HUES64 (cell line): Measurements from ENCODE around the gene MPPED1.

Experiments used
- H3K27ac ChIP-seq: 2 replicates; pipeline ENCODE4 v1.7.0; 2013; ENCODE audit warnings: low read depth, low read length, inconsistent platforms
- H3K27me3 ChIP-seq: 2 replicates; pipeline ENCODE4 v1.6.1; 2013; ENCODE audit warnings: mild to moderate bottlenecking, low read length; ENCODE audit not compliant: insufficient read depth
- H3K36me3 ChIP-seq: 2 replicates; pipeline ENCODE4 v1.6.1; 2013; ENCODE audit warnings: mild to moderate bottlenecking, low read length; ENCODE audit not compliant: insufficient read depth
- H3K4me1 ChIP-seq: 2 replicates; pipeline ENCODE4 v1.6.1; 2013; ENCODE audit warnings: mild to moderate bottlenecking, low read length, moderate library complexity; ENCODE audit not compliant: insufficient read depth
- H3K4me3 ChIP-seq: 2 replicates; pipeline ENCODE4 v1.5.1; 2013; ENCODE audit warnings: mild to moderate bottlenecking, low read length, moderate library complexity
- H3K9ac ChIP-seq: 2 replicates; pipeline ENCODE4 v1.6.1; 2013; ENCODE audit warnings: mild to moderate bottlenecking, low read depth, low read length
- H3K9me3 ChIP-seq: 2 replicates; pipeline ENCODE4 v1.6.1; 2013; ENCODE audit warnings: low read depth, low read length; ENCODE audit not compliant: insufficient read depth
- WGBS: fragments of 150-250, 120-280 bp; methylation state at CpG from one replicate; pipeline ENCODE4 v1.1.7; 2013; ENCODE audit warnings: missing lambda C conversion rate; 5-methylcytosine and 5-hydroxymethylcytosine counted together

The MPPED1 gene

DNA sequence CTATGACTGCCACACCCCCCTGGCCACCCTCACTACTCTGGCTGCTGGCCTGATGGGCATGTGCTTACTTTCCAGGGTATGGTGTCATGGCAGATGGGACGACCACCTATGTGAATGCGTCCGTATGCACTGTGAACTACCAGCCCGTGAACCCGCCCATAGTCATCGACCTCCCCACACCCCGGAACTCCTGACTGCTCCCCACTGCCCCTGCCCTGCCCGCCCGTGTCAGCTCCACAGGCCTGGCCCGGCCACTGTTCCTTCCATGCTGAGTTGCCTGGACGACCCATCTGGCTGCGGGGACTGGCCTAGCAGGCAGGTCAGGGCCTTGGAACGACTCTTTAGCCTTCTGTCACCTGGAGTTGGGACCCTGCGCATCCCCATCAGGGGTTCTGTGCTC lies 93.6 kb downstream of the MPPED1 start:
- 96% methylated on average over 14 of the region's 14 CpGs for WGBS

DNA sequence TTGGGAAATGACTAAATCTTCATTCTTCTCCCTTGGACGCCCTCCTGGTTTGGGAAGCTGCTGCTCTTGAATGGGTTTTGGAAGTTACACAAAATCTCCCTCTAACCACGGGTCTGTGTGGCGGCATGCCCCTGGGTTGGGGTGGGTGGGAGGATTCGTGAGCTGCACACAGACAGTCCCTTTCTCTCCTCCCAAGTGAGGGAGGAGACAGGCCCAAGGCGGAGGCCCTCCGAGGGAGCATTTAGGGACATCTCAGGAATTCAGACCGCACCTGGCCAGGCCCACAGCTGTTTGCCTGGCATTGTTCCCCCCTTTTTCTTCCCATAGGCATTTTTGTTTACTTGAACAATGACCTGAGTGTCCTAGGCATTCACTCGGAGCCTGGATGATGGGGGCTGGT lies 94.1 kb downstream of the MPPED1 start:
- H3K27ac ChIP-seq = no peak overlapping the region
- no peak overlapping the region for H3K9ac ChIP-seq
- no peaks in the 10 kb centered on the region for H3K9me3 ChIP-seq
- no peaks in the 10 kb centered on the region for H3K36me3 ChIP-seq
- no peak overlapping the region for H3K4me3 ChIP-seq
- WGBS = 78% methylated on average over 6 of the region's 8 CpGs
- no peaks in the 10 kb centered on the region for H3K4me1 ChIP-seq
- H3K27me3 ChIP-seq = no peaks in the 10 kb centered on the region

More for the DNA sequence above, 93.6 kb downstream of the MPPED1 start:
- H3K4me3 ChIP-seq = no peak overlapping the region
- H3K27me3 ChIP-seq = no peaks in the 10 kb centered on the region
- no peaks in the 10 kb centered on the region for H3K9me3 ChIP-seq
- no peaks in the 10 kb centered on the region for H3K4me1 ChIP-seq
- H3K9ac ChIP-seq = no peak overlapping the region
- no peak overlapping the region for H3K27ac ChIP-seq
- H3K36me3 ChIP-seq = no peaks in the 10 kb centered on the region

DNA sequence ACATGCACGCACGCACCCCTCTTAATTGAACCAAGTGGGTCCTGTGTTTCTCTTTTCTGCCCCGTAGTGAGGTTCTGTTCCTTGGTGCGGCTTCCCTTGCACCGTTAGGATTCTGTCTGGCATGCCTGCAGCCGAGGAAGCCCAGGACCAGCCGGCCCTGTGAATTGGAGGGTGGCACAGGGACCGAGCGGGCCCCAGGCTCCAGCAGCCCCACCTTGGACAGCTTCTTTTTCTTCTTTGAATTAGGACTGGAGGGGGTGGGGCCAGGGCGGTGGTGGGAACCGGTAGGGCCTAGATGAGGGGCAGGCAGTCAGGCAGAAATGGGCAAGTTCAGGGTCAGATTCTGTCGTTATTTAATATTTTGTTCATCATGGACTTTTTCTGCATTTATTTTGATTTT lies 94.7 kb downstream of the MPPED1 start:
- WGBS = 90% methylated on average over 12 of the region's 12 CpGs
- no peak overlapping the region for H3K4me3 ChIP-seq
- H3K4me1 ChIP-seq = no peaks in the 10 kb centered on the region

DNA sequence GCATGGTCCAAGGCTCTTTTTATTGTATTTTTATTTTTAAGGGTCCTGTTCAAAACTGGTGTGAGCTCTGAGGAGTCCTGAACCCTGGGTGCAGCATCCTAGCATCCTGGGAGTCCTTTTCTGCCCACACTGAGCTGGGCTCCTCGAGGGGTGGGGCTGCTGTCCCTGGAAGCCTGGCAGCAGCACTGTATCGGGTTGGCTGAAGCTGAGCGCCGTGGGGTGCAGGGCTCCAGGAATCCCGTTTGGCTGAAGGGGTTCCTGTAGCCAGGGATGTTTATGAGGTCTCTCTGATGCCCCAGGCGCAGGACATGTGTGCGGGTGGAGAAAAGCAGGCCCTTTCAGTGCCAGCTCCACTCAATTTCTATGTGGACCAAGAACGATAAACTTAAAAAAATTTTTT lies 95.4 kb downstream of the MPPED1 start:
- WGBS = 90% methylated on average over 7 of the region's 8 CpGs
- no peaks in the 10 kb centered on the region for H3K4me1 ChIP-seq
- H3K9ac ChIP-seq = no peak overlapping the region
- H3K4me3 ChIP-seq = no peak overlapping the region
- no peaks in the 10 kb centered on the region for H3K36me3 ChIP-seq
- no peaks in the 10 kb centered on the region for H3K9me3 ChIP-seq
- no peaks in the 10 kb centered on the region for H3K27me3 ChIP-seq
- no peak overlapping the region for H3K27ac ChIP-seq

More for the DNA sequence above, 94.7 kb downstream of the MPPED1 start:
- H3K27me3 ChIP-seq = no peaks in the 10 kb centered on the region
- H3K36me3 ChIP-seq = no peaks in the 10 kb centered on the region
- H3K27ac ChIP-seq = no peak overlapping the region
- H3K9ac ChIP-seq = no peak overlapping the region
- no peaks in the 10 kb centered on the region for H3K9me3 ChIP-seq

DNA sequence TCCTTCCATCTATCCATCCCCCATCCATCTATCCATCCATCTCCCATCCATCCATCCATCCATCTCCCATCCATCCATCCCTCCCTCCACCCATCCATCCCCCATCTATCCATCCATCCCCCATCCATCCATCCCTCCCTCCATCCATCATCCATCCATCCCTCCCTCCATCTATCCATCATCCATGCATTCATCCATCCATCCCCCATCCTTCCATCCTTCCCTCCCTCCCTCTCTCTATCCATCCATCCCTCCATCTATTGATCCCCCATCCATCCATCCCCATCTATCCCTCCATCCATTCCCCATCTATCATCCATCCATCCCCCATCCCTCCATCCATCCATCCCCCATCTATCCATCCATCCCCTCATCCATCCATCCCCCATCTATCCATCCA lies 96.7 kb downstream of the MPPED1 start:
- Histone ChIP-seq H3K9me3 (no peaks in the 10 kb centered on the region), H3K36me3 (no peaks in the 10 kb centered on the region), H3K4me3 (no peak overlapping the region), H3K27ac (no peak overlapping the region), H3K4me1 (no peaks in the 10 kb centered on the region), H3K9ac (no peak overlapping the region), H3K27me3 (no peaks in the 10 kb centered on the region)

DNA sequence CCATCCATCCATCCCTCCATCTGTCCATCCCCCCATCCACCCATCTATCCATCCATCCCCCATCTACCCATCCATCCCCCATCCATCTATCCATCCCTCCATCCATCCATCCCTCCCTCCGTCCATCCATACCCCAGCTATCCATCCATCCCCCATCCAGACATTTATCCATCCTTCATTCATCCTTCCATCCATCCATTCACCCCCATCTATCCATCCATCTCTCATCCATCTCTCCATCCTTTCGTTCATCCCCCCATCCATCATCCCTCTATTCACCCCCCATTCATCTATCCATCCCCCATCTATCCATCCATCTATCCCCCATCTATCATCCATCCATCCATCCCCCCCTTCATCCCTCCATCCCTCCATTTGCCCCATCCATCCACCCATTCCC lies 97.5 kb downstream of the MPPED1 start:
- no peaks in the 10 kb centered on the region for H3K36me3 ChIP-seq
- 89% methylated on average over 2 of the region's 2 CpGs for WGBS

DNA sequence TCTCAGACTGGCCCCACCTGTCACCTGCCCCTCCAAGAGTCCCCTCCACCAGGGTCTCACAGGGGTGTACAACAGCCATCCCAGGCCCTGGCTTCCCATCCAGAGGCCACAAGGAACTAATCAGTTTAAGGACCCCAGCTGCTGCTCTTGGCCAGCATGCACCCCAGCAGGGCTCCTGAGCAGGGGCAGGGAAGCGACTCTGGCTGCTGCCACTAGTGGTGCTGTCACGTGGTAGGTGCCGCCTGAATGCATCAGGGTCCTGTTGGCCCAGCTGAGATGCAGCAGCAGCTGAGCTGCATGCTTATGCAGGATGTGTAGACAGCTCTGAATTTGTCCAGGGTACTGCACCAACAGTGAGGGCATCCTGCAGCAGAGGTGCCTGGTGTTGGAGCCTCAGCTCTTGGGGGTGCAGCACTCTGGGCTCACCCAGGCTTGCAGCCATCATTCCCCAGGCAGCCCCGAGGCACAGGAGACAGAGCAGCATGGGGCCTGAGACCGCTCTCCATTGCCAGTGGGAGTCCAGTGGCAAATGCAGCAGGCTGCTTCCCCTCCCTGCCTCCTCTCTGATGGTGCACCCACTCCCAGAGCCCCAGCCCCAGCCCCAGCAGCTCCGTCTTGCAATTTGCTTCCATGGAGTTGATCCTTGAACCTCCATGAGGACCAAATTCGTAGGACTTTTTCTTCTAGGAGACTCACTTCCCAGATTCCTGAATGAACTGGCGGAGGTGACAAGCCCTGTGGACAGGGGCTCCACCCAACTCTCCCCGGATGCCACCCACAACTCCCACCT lies 98.7 kb downstream of the MPPED1 start:
- Histone ChIP-seq H3K27me3 (no peaks in the 10 kb centered on the region), H3K36me3 (no peaks in the 10 kb centered on the region), H3K9me3 (no peaks in the 10 kb centered on the region), H3K27ac (no peak overlapping the region), H3K9ac (no peak overlapping the region), H3K4me1 (no peaks in the 10 kb centered on the region), H3K4me3 (no peak overlapping the region)
- WGBS = 88% methylated on average over 9 of the region's 9 CpGs

More for the DNA sequence above, 97.5 kb downstream of the MPPED1 start:
- Histone ChIP-seq H3K4me1 (no peaks in the 10 kb centered on the region), H3K27me3 (no peaks in the 10 kb centered on the region), H3K9ac (no peak overlapping the region), H3K9me3 (no peaks in the 10 kb centered on the region), H3K27ac (no peak overlapping the region), H3K4me3 (no peak overlapping the region)

DNA sequence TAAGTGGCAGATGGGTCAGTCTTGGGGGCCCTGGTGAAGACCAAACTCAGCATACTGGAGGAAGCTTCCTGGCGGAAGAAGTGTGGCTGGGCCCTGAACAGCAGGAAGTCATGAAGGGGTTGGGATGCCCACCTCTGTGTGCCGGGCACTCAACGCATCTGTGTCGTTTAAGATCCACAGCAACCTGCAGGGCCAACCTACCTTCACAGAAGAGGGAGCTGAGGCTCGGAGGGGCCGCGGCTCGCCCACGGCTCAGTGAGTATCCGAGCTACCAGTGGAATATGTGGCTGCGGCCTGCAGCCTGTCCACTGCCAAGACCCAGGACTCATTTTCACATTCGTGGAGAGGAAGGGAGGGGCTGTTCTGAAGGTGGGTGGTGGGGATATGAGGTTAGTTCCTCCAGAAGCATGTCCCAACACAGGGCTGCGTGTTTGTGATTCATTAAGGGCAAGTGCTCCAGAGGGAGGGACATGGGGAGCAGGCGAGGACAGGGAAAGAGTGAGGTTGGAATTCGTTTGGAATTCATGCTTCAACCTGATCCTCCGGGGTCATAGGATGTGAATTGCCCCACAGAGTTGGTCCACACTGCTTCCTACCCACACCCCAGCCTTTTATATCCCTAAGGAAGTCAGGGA lies 99.6 kb downstream of the MPPED1 start:
- Histone ChIP-seq H3K36me3 (no peaks in the 10 kb centered on the region), H3K27ac (no peak overlapping the region), H3K4me1 (no peaks in the 10 kb centered on the region), H3K27me3 (no peaks in the 10 kb centered on the region), H3K9me3 (no peaks in the 10 kb centered on the region), H3K9ac (no peak overlapping the region), H3K4me3 (no peak overlapping the region)
- WGBS = 93% methylated on average over 16 of the region's 16 CpGs

DNA sequence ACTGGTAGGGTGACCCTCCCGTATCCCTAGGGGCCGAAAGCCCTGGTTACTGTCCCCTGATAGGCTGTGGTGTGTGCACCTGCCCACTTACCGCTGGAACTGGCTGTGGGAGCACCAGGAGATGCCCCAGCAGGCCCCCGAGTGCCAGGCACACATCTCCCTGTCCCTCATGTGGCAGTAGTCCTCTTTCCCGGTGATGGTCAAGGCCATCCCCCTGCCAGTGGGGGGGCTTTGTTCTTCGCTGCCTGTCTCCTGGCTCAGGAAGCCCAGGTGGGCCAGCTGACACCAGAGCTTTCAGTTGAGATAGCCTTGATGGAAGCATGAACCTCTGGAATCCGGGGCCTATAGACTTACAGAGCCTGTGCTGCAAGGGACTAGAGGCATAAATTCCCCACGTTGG lies 100.5 kb downstream of the MPPED1 start:
- Histone ChIP-seq H3K4me1 (no peaks in the 10 kb centered on the region), H3K27me3 (no peaks in the 10 kb centered on the region), H3K4me3 (no peak overlapping the region), H3K9me3 (no peaks in the 10 kb centered on the region), H3K27ac (no peak overlapping the region), H3K9ac (no peak overlapping the region), H3K36me3 (no peaks in the 10 kb centered on the region)
- 85% methylated on average over 8 of the region's 8 CpGs for WGBS

DNA sequence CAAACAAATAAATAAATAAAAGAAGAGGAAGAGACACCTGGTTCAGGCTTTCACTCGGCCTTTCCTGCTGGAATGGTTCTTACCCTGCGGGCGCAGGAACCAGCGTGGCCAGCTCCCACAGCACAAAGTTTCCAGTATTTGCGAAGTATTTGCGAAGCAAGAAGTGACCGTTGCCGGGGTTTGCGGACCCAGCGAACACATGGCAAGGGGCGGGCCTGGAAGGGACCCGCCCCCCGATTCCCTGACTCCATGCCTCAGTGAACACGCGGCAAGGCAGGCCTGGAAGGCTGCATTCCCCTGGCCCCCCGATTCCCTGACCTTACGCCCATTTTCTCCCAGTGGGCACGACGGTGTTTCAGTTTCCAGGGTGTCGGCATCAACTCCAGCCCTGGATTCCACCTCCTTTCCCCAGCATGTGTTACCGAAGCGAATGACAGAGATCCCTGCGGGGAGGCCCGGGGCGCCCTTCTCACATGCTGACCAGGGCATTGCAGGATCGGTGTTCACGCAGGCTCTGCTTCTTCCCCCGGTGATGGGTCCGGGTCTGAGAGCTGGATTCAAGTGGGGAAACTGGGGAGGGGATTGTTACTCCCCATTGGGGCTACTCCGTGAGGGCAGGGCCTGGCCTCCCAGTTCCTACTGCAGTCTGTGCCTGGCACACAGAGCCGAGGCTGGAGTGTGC lies 102.8 kb downstream of the MPPED1 start:
- 89% methylated on average over 31 of the region's 31 CpGs for WGBS
- no peak overlapping the region for H3K27ac ChIP-seq
- H3K9me3 ChIP-seq = no peaks in the 10 kb centered on the region

DNA sequence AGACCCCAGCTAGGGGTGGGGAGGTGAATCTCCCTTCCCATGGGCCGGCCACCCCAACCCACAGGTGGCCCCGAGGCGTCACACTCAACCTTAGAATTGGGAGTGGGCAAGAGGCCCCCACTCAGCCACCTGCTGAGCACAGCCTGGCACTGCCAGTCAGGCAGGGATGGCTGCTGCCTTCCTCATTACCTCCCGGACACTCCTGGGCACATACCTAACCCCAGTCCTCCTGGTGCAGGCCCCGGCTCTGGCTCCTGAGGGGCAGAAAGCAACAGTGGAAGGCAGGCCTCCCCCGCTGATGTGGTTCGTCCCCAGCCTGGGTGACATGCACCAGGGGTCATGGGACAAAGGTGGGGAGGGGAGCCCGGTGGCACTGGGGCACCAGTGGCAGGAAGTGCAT lies 103.6 kb downstream of the MPPED1 start:
- H3K4me3 ChIP-seq = no peak overlapping the region
- no peaks in the 10 kb centered on the region for H3K27me3 ChIP-seq
- WGBS = 96% methylated on average over 8 of the region's 8 CpGs
- no peak overlapping the region for H3K9ac ChIP-seq
- no peaks in the 10 kb centered on the region for H3K9me3 ChIP-seq
- no peaks in the 10 kb centered on the region for H3K36me3 ChIP-seq
- H3K27ac ChIP-seq = no peak overlapping the region
- no peaks in the 10 kb centered on the region for H3K4me1 ChIP-seq

More for the DNA sequence above, 102.8 kb downstream of the MPPED1 start:
- Histone ChIP-seq H3K9ac (no peak overlapping the region), H3K4me1 (no peaks in the 10 kb centered on the region), H3K27me3 (no peaks in the 10 kb centered on the region), H3K4me3 (no peak overlapping the region), H3K36me3 (no peaks in the 10 kb centered on the region)
